ENCODE measurements around the gene POLD4. TPM values are rescaled to one million over a fixed set of nuclear protein-coding genes. Genes with fewer than 3 reads are reported as not detected.
A peak's percentile ranks its signal among the peaks of the same experiment; 100 is the strongest.

POLD4 gene
- total RNA-seq, 1 experiment from 2014 or later: 78.7 TPM

DNA sequence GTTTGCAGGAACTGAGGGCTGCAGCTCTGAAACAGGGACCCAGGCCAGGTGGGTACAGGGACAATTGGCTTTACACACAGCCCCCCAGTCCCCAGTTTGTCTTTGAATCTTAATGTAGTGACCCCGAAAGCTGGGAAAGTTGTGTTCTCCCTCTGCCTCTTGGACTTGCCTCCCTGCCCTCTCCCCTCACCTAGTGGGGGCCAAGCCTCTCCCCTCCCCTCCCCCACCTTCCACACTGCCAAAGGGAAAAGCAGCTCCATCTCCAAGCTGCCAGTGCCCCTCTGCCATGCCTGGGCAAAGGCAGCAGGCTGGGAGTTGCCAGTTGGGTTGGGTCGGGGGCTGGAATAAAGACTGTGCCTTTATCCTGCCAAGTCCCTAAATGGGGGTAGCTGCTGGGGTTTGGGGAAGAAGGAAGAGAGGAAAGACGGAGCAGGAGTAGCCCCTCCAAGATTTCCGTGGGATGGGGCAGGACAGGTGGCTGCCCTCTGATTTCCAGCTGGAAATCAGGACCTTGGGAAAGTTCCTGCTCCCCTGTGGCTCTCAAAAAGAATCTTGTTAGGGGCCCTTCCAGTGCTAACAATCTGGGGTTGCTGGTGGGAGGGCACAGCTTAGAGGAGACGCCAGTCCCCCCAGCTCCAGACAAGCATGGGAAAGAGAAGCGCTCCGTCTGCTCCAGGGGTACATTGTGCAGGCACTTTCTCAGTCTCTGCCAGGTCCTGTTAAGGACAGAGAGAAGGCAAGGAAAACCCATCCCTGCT lies 22.9 kb upstream of the POLD4 start:
- Histone ChIP-seq H3K27me3 (ENCODE audit: control insufficient read depth, insufficient read depth, low read length) (no peaks in the 10 kb centered on the region), H3K27ac (ENCODE audit: low read length) (peak overlapping the region; percentile 80), H3K9me3 (ENCODE audit: control insufficient read depth, insufficient read depth, low read depth, low read length) (no peaks in the 10 kb centered on the region), H3K36me3 (ENCODE audit: control insufficient read depth, insufficient read depth, low read length) (no peaks in the 10 kb centered on the region; the same call in 1 of the 2 replicates), H3K4me1 (ENCODE audit: control insufficient read depth, insufficient read depth, low read length) (peaks cover 69% of the 10 kb centered on the region), H3K4me3 (ENCODE audit: low read depth in 2 of 2, low read length in 2 of 2) (no peak overlapping the region)
- ATAC-seq: no peak
- in situ Hi-C loops (cut with HindIII; ENCODE audit: low pct_unique_long_range_greater_than_20kb, low sequenced_read_pairs) (no loop called here), intact Hi-C loops (cut with micrococcal nuclease; ENCODE audit: unreplicated experiment) (no loop called here)
- TF ChIP-seq, protein P1, sequence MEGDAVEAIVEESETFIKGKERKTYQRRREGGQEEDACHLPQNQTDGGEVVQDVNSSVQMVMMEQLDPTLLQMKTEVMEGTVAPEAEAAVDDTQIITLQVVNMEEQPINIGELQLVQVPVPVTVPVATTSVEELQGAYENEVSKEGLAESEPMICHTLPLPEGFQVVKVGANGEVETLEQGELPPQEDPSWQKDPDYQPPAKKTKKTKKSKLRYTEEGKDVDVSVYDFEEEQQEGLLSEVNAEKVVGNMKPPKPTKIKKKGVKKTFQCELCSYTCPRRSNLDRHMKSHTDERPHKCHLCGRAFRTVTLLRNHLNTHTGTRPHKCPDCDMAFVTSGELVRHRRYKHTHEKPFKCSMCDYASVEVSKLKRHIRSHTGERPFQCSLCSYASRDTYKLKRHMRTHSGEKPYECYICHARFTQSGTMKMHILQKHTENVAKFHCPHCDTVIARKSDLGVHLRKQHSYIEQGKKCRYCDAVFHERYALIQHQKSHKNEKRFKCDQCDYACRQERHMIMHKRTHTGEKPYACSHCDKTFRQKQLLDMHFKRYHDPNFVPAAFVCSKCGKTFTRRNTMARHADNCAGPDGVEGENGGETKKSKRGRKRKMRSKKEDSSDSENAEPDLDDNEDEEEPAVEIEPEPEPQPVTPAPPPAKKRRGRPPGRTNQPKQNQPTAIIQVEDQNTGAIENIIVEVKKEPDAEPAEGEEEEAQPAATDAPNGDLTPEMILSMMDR (IDR thresholded peaks at IDR 0.05): no peak
- TF ChIP-seq SIN3A (IDR thresholded peaks at IDR 0.05; ENCODE audit: borderline replicate concordance, insufficient read depth, low read depth, low read length) (no peak), TCF7L2 (IDR thresholded peaks at IDR 0.05; ENCODE audit: low read depth, low read length) (no peak), POLR2AphosphoS5 (IDR thresholded peaks at IDR 0.05; ENCODE audit: low read depth, low read length) (no peak), REST (IDR thresholded peaks at IDR 0.05; ENCODE audit: insufficient read depth in 1 of 2, low read depth in 2 of 2, low read length in 1 of 2) (no peak)
- no TSS peak for BruUV-seq (replicated peaks)
- DNase-seq (ENCODE audit: low read depth, low spot score): no peak
- POLR2A ChIA-PET: interaction anchor here (0.6 to 1.0 kb wide), 3 partner anchors 10 to 63 kb away, joined by 3 to 4 read pairs (median 3); partner anchors contain the start of gene PPP1CA
- CTCF ChIA-PET: interaction anchor here (0.5 to 7.7 kb wide), 3 partner anchors 22 to 169 kb away, joined by 4 to 207 read pairs (median 7); partner anchors contain the start of genes POLD4 and TBC1D10C

DNA sequence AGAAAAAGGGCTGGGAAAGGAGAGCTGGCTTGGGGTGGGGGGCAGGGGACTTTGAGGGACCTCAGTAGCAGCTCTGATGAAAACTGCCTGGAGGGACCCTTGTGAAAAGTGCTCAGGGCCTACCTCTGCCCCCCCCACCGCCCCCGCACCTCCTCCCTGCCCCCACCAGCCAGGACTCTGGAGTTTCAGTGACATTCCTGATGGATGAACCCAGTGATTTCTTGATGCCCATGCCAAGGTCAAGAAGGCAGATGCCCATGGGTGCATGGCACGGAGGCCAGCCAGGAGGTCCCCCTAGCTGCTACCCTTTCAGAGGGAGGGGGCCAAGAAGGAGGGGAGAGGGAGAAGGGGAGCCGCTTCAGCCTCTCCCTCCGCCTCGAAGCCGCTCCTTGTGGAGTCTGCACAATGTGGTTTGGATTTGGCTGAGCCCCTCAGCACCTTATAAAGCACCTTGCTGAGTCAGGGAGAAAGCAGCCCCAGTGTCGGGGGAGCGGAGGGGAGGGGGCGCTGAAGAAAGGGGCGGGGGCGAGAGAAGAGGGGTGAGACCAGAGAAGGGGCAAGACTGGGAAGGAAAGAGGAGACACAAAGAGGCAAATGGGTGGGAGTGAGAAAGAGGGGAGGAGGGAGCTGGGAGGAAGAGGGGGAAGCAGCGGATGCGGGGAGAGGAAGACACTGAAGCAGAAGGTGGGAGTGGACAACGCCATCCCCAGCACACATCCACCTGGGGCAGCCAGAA lies 22.1 kb upstream of the POLD4 start:
- H3K4me3 ChIP-seq (ENCODE audit: low read depth in 2 of 2, low read length in 2 of 2): no peak overlapping the region
- DNase-seq (ENCODE audit: low read depth, low spot score) (no peak), ATAC-seq (no peak)
- in situ Hi-C loops (cut with HindIII; ENCODE audit: low pct_unique_long_range_greater_than_20kb, low sequenced_read_pairs) (no loop called here), intact Hi-C loops (cut with micrococcal nuclease; ENCODE audit: unreplicated experiment) (no loop called here)
- TF ChIP-seq TCF7L2 (IDR thresholded peaks at IDR 0.05; ENCODE audit: low read depth, low read length) (no peak), REST (IDR thresholded peaks at IDR 0.05; ENCODE audit: insufficient read depth in 1 of 2, low read depth in 2 of 2, low read length in 1 of 2) (no peak), POLR2AphosphoS5 (IDR thresholded peaks at IDR 0.05; ENCODE audit: low read depth, low read length) (no peak), SIN3A (IDR thresholded peaks at IDR 0.05; ENCODE audit: borderline replicate concordance, insufficient read depth, low read depth, low read length) (no peak)
- TF ChIP-seq, protein P1 (IDR thresholded peaks at IDR 0.05): no peak
- no TSS peak for BruUV-seq (replicated peaks)
- H3K27me3 ChIP-seq (ENCODE audit: control insufficient read depth, insufficient read depth, low read length): no peaks in the 10 kb centered on the region
- peaks cover 71% of the 10 kb centered on the region for H3K4me1 ChIP-seq (ENCODE audit: control insufficient read depth, insufficient read depth, low read length)
- ChIA-PET CTCF (interaction anchor here (0.7 to 7.7 kb wide), 3 partner anchors 11 to 21 kb away, joined by 4 to 207 read pairs (median 21); partner anchors contain the start of gene POLD4), POLR2A (interaction anchor here (0.6 to 2.2 kb wide), 5 partner anchors 11 to 254 kb away, joined by 3 to 32 read pairs (median 3); partner anchors contain the start of gene POLD4)
- H3K9me3 ChIP-seq (ENCODE audit: control insufficient read depth, insufficient read depth, low read depth, low read length): no peaks in the 10 kb centered on the region
- H3K27ac ChIP-seq (ENCODE audit: low read length): peak overlapping the region; percentile 98
- H3K36me3 ChIP-seq (ENCODE audit: control insufficient read depth, insufficient read depth, low read length): no peaks in the 10 kb centered on the region; the same call in 1 of the 2 replicates
